Stomach (tissue), 9 donors: Measurements from ENCODE around the gene MNAT1. TPM values are rescaled to one million over a fixed set of nuclear protein-coding genes. Genes with fewer than 3 reads are reported as not detected.

Experiments
- DNase-seq, 2 donors: peaks; one replicate each; pipeline versions ENCODE4 v3.0.0 to v3.0.0-alpha.2; 2013 to 2019
- H3K27ac ChIP-seq, 5 donors: fragments of 200-600 bp in 4 of 5; sonication (generic) in 4 of 5; one replicate each; pipeline ENCODE4 v1.5.1; 2013 to 2019; ENCODE audit warnings: mild to moderate bottlenecking in 1 of 5, moderate library complexity in 1 of 5
- H3K27me3 ChIP-seq, 3 donors: fragments of 200-600 bp; sonication (generic); one replicate each; pipeline ENCODE4 v1.5.1; 2017 to 2019; ENCODE audit warnings: mixed run types in 1 of 3
- H3K36me3 ChIP-seq, 4 donors: fragments of 200-600 bp; sonication (generic); 1 replicate in 3 of 4; 2 replicates in 1 of 4; pipeline ENCODE4 v1.5.1; 2016 to 2019
- H3K4me1 ChIP-seq, 4 donors: fragments of 200-600 bp; sonication (generic); one replicate each; pipeline ENCODE4 v1.5.1; 2016 to 2019
- H3K4me3 ChIP-seq, 4 donors: fragments of 200-600 bp; sonication (generic) in 3 of 4; one replicate each; pipeline ENCODE4 v1.5.1; 2016 to 2019; ENCODE audit warnings: mild to moderate bottlenecking in 1 of 4
- H3K9me3 ChIP-seq, 4 donors: fragments of 200-600 bp; sonication (generic); one replicate each; pipeline ENCODE4 v1.5.1; 2016 to 2019
- CTCF ChIP-seq, 7 experiments: fragments of 450-650 bp in 4 of 7; fragments of 200-600 bp in 3 of 7; sonication (generic) in 3 of 7; IDR thresholded peaks; one replicate each; pipeline ENCODE4 v1.5.1; 2016 to 2019; ENCODE audit warnings: antibody characterized with exemption in 7 of 7, control low read depth in 2 of 7, mild to moderate bottlenecking in 1 of 7
- EP300 ChIP-seq: sonication (generic); formaldehyde crosslinking; IDR thresholded peaks from one replicate; pipeline ENCODE4 v1.6.1; 2017; ENCODE audit warnings: antibody characterized with exemption
- POLR2A ChIP-seq, 4 donors: fragments of 450-650 bp; IDR thresholded peaks; one replicate each; pipeline ENCODE4 v1.6.1; 2016; ENCODE audit warnings: antibody characterized with exemption in 4 of 4, control low read depth in 2 of 4, mild to moderate bottlenecking in 1 of 4, moderate library complexity in 1 of 4
- POLR2AphosphoS5 ChIP-seq, 3 donors: sonication (generic); formaldehyde crosslinking; IDR thresholded peaks; one replicate each; pipeline ENCODE4 v1.6.1; 2016; ENCODE audit warnings: antibody characterized with exemption in 3 of 3
- WGBS, 5 donors: extraction: QIAGEN DNeasy Blood & Tissue Kit in 3 of 5; methylation state at CpG; one replicate each; pipeline versions ENCODE4 v1.1.5 to v1.1.7; 2013 to 2018; 5-methylcytosine and 5-hydroxymethylcytosine counted together
- intact Hi-C: fragments of 100-400 bp; cut with DNase I; formaldehyde crosslinking; loops from one replicate; pipeline ENCODE4 v1.15.1; 2023; ENCODE audit warnings: low total_unique reads
- polyA plus RNA-seq, 3 donors: library from polyadenylated mRNA; stranded (reverse); fragments of 200-250 nt; gene quantifications; one replicate each; pipeline ENCODE4 v1.2.3, GENCODE V29; 2013
- total RNA-seq, 5 donors: library from RNA; depleted of rRNA; stranded (reverse); fragments of >200 nt; gene quantifications; one replicate each; pipeline versions ENCODE4 v1.1.0 to v1.2.3, GENCODE V29; 2014 to 2016
- donor health status: healthy with polysubstance abuse.
- donor health status: Bipolar disorder and iron deficiency.
- donor health status: healthy.

Gene MNAT1
- total and polyA plus RNA-seq, 8 donors, result 10.3 to 150 (median 19.9) TPM

GRCh38 chr14:60695327-60695726 lies 39.2 kb upstream of the MNAT1 start:
- Histone ChIP-seq H3K27ac (no peak overlapping the region), H3K36me3 (no peaks in the 10 kb centered on the region), H3K4me3 (no peak overlapping the region), H3K9me3 (peaks cover 0 to 20% (median 3%) of the 10 kb centered on the region in 4 donors), H3K27me3 (no peaks in the 10 kb centered on the region), H3K4me1 (no peaks in the 10 kb centered on the region)
- no peak for TF ChIP-seq EP300
- no peak for TF ChIP-seq POLR2A (IDR thresholded peaks at IDR 0.05)
- no peak for TF ChIP-seq POLR2AphosphoS5 (IDR thresholded peaks at IDR 0.05)
- no peak for TF ChIP-seq CTCF (IDR thresholded peaks at IDR 0.05)
- intact Hi-C loops, result no loop called here
- no peak for DNase-seq
- WGBS, 5 donors, result 78 to 87% (median 84%) methylated on average over 4 of the region's 4 CpGs

- WGBS, 5 donors, result 87 to 94% (median 93%) methylated on average over 3 of the region's 3 CpGs
- Histone ChIP-seq H3K27me3 (no peaks in the 10 kb centered on the region), H3K27ac (no peak overlapping the region), H3K9me3 (peaks cover 7 to 37% (median 22%) of the 10 kb centered on the region in 4 donors), H3K36me3 (no peaks in the 10 kb centered on the region), H3K4me3 (no peak overlapping the region), H3K4me1 (no peaks in the 10 kb centered on the region)
- TF ChIP-seq POLR2AphosphoS5 (IDR thresholded peaks at IDR 0.05) (no peak), CTCF (IDR thresholded peaks at IDR 0.05) (no peak), POLR2A (IDR thresholded peaks at IDR 0.05) (no peak), EP300 (no peak)
- intact Hi-C loops, result no loop called here
- no peak for DNase-seq
Measured at GRCh38 chr14:60700598-60700997, 34.0 kb upstream of the MNAT1 start.

GRCh38 chr14:60705100-60705499 lies 29.5 kb upstream of the MNAT1 start:
- intact Hi-C loops, result no loop called here
- DNase-seq, result no peak

GRCh38 chr14:60707858-60708257 lies 26.7 kb upstream of the MNAT1 start:
- H3K27ac ChIP-seq, result no peak overlapping the region
- no peaks in the 10 kb centered on the region for H3K4me1 ChIP-seq
- no peak overlapping the region for H3K4me3 ChIP-seq
- TF ChIP-seq CTCF (IDR thresholded peaks at IDR 0.05), result no peak
- TF ChIP-seq POLR2A (IDR thresholded peaks at IDR 0.05), result no peak
- no peak for TF ChIP-seq POLR2AphosphoS5 (IDR thresholded peaks at IDR 0.05)
- no peak for TF ChIP-seq EP300
- no peaks in the 10 kb centered on the region for H3K9me3 ChIP-seq
- intact Hi-C loops, result no loop called here
- peaks cover 0 to 3% (median 0%) of the 10 kb centered on the region in 3 donors for H3K27me3 ChIP-seq
- no peaks in the 10 kb centered on the region for H3K36me3 ChIP-seq
- DNase-seq, result no peak
- WGBS, 5 donors, result 93 to 100% (median 95%) methylated on average over 3 of the region's 3 CpGs

More at GRCh38 chr14:60705100-60705499, 29.5 kb upstream of the MNAT1 start:
- Histone ChIP-seq H3K4me3 (no peak overlapping the region), H3K9me3 (peaks cover 7 to 24% (median 18%) of the 10 kb centered on the region in 4 donors), H3K36me3 (no peaks in the 10 kb centered on the region), H3K4me1 (no peaks in the 10 kb centered on the region), H3K27me3 (no peaks in the 10 kb centered on the region), H3K27ac (no peak overlapping the region)
- TF ChIP-seq POLR2AphosphoS5 (IDR thresholded peaks at IDR 0.05), result no peak
- TF ChIP-seq CTCF (IDR thresholded peaks at IDR 0.05), result no peak
- no peak for TF ChIP-seq EP300
- no peak for TF ChIP-seq POLR2A (IDR thresholded peaks at IDR 0.05)
